ENCODE data around the gene SLC29A3. TPM values are rescaled to one million over a fixed set of nuclear protein-coding genes. Genes with fewer than 3 reads are reported as not detected.

Gene SLC29A3
- total RNA-seq, 1 donor from 2014 or later, result 5.6 TPM

DNA sequence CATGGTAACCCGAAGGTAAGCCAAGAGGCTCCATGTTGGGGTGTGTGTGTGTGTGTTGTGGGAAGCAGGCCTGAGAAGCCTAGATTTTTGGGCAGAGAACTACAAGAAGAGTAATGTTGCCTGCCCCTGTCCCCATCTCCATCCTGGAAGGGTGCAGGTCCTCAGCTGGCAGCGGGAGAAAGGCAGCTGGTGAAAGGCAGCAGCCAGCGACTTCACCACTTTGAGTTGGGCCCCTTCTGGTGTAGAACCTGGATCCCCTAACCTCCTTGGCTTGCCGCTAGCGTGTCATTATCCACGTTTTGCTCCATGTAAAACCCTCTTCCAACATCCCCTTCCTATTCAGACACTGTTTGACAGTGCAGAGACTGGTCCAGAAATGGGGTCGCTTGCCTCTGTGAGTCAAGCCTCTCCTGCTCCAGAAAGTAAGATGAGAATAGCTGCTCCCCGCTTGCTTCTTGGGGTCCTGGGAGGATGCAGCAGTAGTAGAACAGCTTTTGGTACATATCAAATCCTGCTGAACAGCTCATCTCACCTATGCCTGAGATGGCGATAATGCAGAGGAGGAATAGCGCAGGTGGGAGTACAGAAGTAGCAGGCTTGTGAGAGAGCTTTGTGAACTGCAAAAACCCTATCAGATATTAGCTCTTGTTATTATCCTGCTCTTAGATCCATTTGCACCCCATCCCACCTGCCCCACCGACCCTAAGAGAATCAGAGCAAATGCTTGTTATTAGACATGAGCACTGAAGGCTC, 55.6 kb downstream of the SLC29A3 start:
- intact Hi-C loops (cut with micrococcal nuclease), result no loop called here
- Mint-ChIP-seq H3K4me1 (peaks cover 4% of the 10 kb centered on the region), H3K27ac (no peak overlapping the region), H3K9me3 (no peaks in the 10 kb centered on the region), H3K36me3 (ENCODE audit: low read depth) (no peaks in the 10 kb centered on the region), H3K4me3 (no peak overlapping the region), H3K27me3 (peaks cover 8% of the 10 kb centered on the region)
- DNase-seq, result no peak

DNA sequence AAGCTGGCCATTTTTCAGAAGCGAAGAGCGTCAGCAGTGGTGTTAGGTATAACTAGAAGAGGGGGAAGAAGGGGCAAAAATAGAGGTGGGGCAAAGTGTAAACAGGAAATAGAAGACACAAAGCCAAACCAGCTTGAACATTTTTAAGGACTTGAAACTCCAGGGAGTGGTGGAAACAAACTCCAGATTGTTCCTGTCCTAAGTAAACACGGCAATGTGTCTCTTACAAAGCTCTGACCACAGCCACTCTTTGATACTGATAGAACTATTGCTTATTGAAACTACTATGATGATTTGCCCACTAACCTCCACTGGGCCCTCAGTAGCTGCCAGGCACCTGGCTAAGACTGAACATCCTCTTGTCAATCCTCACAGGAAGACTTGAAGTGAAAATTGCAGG, 56.9 kb downstream of the SLC29A3 start:
- Mint-ChIP-seq H3K4me1 (peaks cover 4% of the 10 kb centered on the region), H3K27me3 (peaks cover 7% of the 10 kb centered on the region), H3K9me3 (no peaks in the 10 kb centered on the region), H3K27ac (peak overlapping the region; percentile 13), H3K4me3 (peak overlapping the region; percentile 60), H3K36me3 (ENCODE audit: low read depth) (no peaks in the 10 kb centered on the region)
- no peak for DNase-seq
- intact Hi-C loops (cut with micrococcal nuclease), result loop anchor here (2.0 kb wide), 1 partner anchor 57 kb away; the partner anchor contains the start of gene SLC29A3

DNA sequence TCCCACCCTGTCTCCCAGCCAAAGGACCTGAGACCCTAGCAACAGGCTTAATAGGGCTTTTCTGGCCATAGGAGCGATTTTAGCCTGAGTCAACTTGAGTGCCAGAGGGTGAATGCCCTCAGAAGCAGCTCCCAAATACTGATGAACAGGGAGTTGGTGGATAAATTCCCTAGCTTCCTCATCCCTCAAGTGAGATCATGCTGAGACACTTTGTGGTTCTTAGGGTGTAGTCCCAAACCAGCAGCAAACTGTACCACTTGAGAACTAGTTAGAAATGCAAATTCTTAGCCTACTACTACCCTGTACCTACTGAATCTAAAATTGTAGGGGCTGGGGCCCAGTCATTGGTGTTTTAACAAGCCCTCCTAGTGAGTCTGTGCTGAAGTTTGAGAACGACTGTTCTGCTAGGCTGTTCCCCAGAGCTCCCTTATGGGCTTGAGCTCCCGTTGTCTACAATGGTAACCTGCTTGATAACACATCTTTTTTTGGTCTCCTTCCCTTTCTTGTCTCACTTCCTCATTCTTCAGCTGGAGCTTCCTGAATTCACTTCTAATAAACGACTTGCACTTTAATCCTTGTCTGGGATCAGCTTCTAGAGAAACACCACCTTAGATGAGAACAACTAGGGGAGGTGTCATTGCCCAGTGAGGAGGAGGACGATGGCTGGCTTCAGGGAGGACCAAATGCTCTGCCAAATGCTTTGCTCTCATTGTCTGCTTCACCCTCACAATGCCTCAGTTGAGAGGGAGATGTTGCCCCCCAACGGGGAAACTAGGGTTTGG, 59.5 kb downstream of the SLC29A3 start:
- Mint-ChIP-seq H3K4me1 (peaks cover 4% of the 10 kb centered on the region), H3K4me3 (no peak overlapping the region), H3K9me3 (no peaks in the 10 kb centered on the region), H3K27ac (no peak overlapping the region), H3K36me3 (ENCODE audit: low read depth) (no peaks in the 10 kb centered on the region), H3K27me3 (peaks cover 2% of the 10 kb centered on the region)
- DNase-seq, result no peak
- intact Hi-C loops (cut with micrococcal nuclease), result no loop called here

- Mint-ChIP-seq H3K9me3 (no peaks in the 10 kb centered on the region), H3K27ac (no peak overlapping the region), H3K4me1 (peaks cover 4% of the 10 kb centered on the region), H3K4me3 (no peak overlapping the region), H3K27me3 (peaks cover 2% of the 10 kb centered on the region), H3K36me3 (ENCODE audit: low read depth) (no peaks in the 10 kb centered on the region)
- intact Hi-C loops (cut with micrococcal nuclease), result no loop called here
- no peak for DNase-seq
Observed at GRCh38 chr10:71379118-71379766, 60.2 kb downstream of the SLC29A3 start.

DNA sequence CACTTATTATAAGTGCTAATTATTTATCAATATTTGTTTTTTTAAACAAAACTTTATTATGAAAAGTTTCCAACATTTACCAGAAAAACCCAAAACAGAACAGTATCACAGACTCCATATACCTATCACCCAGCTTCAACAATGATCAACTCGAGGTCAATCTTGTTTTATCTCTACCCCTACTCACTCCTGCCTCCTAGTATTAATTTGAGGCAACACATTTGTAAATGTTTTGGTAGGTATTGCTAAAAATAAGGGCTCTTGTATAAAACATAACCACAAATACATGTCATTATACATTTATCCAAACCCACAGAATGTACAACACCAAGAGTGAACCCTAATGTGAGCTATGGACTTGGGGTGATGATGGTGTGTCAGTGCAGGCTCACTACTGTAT, 61.8 kb downstream of the SLC29A3 start:
- Mint-ChIP-seq H3K4me1 (peaks cover 4% of the 10 kb centered on the region), H3K27me3 (no peaks in the 10 kb centered on the region), H3K9me3 (no peaks in the 10 kb centered on the region), H3K4me3 (no peak overlapping the region), H3K36me3 (ENCODE audit: low read depth) (no peaks in the 10 kb centered on the region), H3K27ac (no peak overlapping the region)
- no peak for DNase-seq
- intact Hi-C loops (cut with micrococcal nuclease), result loop anchor here (5.0 kb wide), 2 partner anchors 226 to 326 kb away; no protein-coding TSS in a partner anchor

DNA sequence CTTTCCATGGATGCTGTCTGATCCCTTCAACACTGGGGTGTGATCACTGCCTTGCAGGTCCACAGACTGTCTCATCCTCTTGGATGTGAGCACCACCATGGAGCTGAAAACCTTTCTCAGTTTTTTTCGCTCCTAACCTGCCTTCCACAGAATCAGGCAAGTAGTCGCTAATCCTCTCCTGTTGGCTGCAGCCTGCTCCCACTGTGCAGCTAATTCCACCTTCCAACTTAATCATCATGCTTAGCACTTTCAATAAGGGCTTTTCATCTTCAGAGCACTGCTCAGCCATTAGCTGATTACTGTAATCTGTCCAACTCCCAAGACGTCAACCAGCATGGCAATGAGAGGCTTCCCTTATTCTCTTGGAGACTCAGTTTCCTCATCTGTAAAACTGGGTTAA, 62.6 kb downstream of the SLC29A3 start:
- H3K4me3 Mint-ChIP-seq, result no peak overlapping the region
- DNase-seq, result no peak
- no peak overlapping the region for H3K27ac Mint-ChIP-seq
- peaks cover 4% of the 10 kb centered on the region for H3K4me1 Mint-ChIP-seq
- H3K9me3 Mint-ChIP-seq, result no peaks in the 10 kb centered on the region
- no peaks in the 10 kb centered on the region for H3K36me3 Mint-ChIP-seq (ENCODE audit: low read depth)
- H3K27me3 Mint-ChIP-seq, result peaks cover 2% of the 10 kb centered on the region
- intact Hi-C loops (cut with micrococcal nuclease), result loop anchor here (5.0 kb wide), 2 partner anchors 226 to 326 kb away; no protein-coding TSS in a partner anchor

DNA sequence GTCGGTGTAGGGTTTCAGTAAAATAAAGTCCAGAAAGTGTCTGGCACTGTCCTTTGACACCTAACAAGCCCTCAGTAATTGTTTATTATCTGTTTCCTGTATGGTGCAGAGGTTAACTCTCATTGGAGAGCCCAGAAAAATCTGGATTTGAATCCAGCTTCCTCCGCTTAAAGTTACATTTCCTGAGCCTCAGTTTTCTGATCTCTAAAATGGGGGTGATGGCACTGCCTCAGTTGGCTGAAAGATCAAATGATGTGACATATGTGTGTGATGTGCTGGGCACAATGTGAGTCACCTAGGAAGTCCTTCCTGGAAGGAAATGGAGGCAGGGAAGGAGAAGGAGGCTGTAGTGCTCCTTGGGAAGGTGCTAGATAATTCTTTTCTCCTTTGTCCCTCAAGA, 63.0 kb downstream of the SLC29A3 start:
- Mint-ChIP-seq H3K4me3 (no peak overlapping the region), H3K27me3 (peaks cover 2% of the 10 kb centered on the region), H3K27ac (no peak overlapping the region), H3K4me1 (peaks cover 4% of the 10 kb centered on the region), H3K9me3 (no peaks in the 10 kb centered on the region), H3K36me3 (ENCODE audit: low read depth) (no peaks in the 10 kb centered on the region)
- intact Hi-C loops (cut with micrococcal nuclease), result loop anchor here (5.0 kb wide), 2 partner anchors 225 to 325 kb away; no protein-coding TSS in a partner anchor
- DNase-seq, result no peak

DNA sequence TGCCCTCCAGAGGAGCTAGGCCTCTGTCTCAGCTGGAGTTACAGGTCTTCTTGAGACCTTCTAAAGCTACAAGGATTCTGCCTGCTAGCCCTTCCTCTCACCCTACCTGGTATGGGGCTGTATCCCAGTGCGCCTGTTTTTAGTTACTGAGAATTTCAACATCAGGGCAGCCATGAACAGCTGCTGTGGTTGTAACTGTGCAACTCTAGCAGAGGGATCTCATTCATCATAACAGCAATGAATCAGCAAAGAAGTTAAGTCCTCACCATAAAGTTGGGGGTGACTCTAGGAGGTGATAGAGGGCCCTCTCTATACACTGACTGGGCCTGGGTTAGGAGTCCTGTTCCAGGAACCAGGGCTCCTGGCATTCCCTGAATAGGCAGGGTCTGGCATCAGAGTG, 63.7 kb downstream of the SLC29A3 start:
- Mint-ChIP-seq H3K36me3 (ENCODE audit: low read depth) (no peaks in the 10 kb centered on the region), H3K27ac (no peak overlapping the region), H3K4me3 (no peak overlapping the region), H3K9me3 (no peaks in the 10 kb centered on the region), H3K27me3 (peaks cover 2% of the 10 kb centered on the region), H3K4me1 (peaks cover under 1% of the 10 kb centered on the region)
- intact Hi-C loops (cut with micrococcal nuclease), result loop anchor here (5.0 kb wide), 2 partner anchors 225 to 325 kb away; no protein-coding TSS in a partner anchor
- no peak for DNase-seq

DNA sequence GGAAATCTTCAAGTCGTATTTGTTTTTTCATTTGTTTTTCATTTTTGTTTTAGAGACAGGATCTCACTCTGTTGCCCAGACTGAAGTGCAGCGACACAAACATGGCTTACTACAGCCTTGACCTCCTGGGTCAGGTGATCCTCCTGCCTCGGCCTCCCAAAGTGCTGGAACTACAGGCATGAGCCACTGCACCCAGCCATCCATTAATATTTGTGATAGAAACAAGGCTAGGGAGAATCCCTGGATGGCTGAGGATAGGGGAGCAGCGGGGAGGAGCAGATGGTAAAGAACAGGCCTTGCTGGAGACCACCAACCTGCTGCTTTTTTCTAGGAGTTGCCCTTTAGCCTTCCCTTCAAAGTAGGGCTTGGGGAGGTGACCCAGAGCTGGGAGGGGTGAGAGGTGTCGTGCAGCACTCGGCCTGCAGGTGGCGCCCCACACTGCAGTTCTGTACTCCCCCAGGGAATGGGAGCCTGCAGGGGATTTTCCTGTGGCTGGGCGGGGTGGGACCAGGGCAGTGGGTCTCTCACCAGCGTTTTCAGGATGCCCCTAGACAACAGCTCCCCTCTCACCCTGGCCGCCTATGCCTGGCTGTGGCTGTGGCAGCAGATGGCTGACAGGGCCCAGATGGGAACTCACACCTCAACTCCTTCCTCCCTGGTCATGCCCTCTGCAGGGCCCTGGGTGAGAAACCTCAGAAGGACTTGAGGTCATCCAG, 65.1 kb downstream of the SLC29A3 start:
- peak; percentile 92 for DNase-seq
- intact Hi-C loops (cut with micrococcal nuclease), result loop anchor here (1.0 to 5.0 kb wide), 4 partner anchors 185 to 428 kb away; no protein-coding TSS in a partner anchor
- Mint-ChIP-seq H3K9me3 (no peaks in the 10 kb centered on the region), H3K27me3 (peaks cover 9% of the 10 kb centered on the region), H3K4me1 (no peaks in the 10 kb centered on the region), H3K27ac (no peak overlapping the region), H3K4me3 (no peak overlapping the region), H3K36me3 (ENCODE audit: low read depth) (no peaks in the 10 kb centered on the region)

GRCh38 chr10:71388171-71388570, 69.1 kb downstream of the SLC29A3 start:
- Mint-ChIP-seq H3K27me3 (peaks cover 27% of the 10 kb centered on the region), H3K9me3 (no peaks in the 10 kb centered on the region), H3K36me3 (ENCODE audit: low read depth) (no peaks in the 10 kb centered on the region), H3K27ac (no peak overlapping the region), H3K4me3 (no peak overlapping the region), H3K4me1 (no peaks in the 10 kb centered on the region)
- intact Hi-C loops (cut with micrococcal nuclease), result no loop called here
- no peak for DNase-seq

DNA sequence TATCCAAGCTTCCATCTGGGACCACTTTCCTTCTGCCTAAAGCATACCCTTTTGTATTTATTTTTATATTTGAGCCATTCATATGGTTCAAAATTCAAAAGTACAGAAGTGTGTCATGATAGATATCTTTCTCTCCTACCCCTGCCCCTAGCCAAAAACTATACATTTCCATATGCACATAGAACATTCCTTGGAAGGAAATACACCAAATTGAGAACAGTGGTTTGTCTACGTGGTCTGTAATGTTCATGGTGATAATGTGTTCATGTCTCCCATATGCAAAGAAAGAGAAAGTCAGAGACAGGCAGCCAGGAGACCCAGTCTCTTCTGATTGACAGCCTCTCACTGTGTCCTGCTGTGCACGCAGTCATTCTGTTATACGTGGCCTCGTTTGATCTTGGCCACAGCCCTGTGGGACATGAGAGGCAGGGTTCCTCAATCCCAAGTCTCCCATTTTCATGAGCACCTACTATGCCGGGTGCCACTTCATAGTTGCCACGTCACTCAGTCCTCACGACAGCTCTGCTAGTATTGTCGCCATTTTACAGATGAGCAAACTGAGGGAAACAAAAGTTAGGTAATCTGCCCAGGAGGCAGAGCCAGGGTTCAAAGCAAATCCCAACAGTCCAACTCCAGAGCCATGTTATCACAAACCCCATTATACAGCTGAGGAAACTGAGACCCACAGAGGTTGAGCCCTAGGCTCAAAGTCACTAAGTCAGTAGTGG, 69.7 kb downstream of the SLC29A3 start:
- Mint-ChIP-seq H3K36me3 (ENCODE audit: low read depth) (no peaks in the 10 kb centered on the region), H3K27me3 (peaks cover 32% of the 10 kb centered on the region), H3K4me1 (no peaks in the 10 kb centered on the region), H3K27ac (no peak overlapping the region), H3K4me3 (no peak overlapping the region), H3K9me3 (no peaks in the 10 kb centered on the region)
- no peak for DNase-seq
- intact Hi-C loops (cut with micrococcal nuclease), result no loop called here

- Mint-ChIP-seq H3K4me3 (no peak overlapping the region), H3K4me1 (no peaks in the 10 kb centered on the region), H3K9me3 (no peaks in the 10 kb centered on the region), H3K27ac (no peak overlapping the region), H3K36me3 (ENCODE audit: low read depth) (no peaks in the 10 kb centered on the region), H3K27me3 (peaks cover 38% of the 10 kb centered on the region)
- intact Hi-C loops (cut with micrococcal nuclease), result no loop called here
- DNase-seq, result no peak
Observed at GRCh38 chr10:71389768-71390460, 70.9 kb downstream of the SLC29A3 start.

Measured in activated CD4-positive, alpha-beta T cell treated with anti-CD3 and anti-CD28 coated beads, Interleukin-2, amount 10 ng/mL, durations not matched to agents 24 days and 14 days (primary cell).